ENCODE results near the gene NEO1.
"Not testable (repeated sequence)": the region's sequence is repeated elsewhere in the genome, so short reads cannot be mapped to it uniquely, and the experiment has no call there.

The NEO1 gene

DNA sequence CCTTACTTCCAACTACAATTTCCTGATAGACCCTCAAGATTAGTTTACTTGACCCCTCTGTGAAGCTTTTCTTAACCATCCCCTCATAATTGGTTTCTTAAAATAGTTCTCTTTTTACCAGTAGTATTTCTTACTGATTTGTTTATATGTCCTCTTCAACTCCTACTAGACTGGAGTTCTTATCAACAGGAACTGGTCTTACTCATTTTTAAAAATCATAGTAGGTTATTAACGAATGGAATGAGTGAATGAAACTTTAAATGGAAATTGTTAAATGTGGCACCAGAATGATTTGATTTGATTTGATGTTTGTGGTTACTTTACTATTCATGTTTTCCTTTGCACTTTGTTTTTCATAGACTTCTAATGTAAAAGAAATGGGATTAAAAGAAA is 91.5 kb downstream of the NEO1 start:
- DNase-seq = no peak

- no peak for DNase-seq
These were observed 94.2 kb downstream of the NEO1 start for GRCh38 chr15:73146419-73146818.

DNA sequence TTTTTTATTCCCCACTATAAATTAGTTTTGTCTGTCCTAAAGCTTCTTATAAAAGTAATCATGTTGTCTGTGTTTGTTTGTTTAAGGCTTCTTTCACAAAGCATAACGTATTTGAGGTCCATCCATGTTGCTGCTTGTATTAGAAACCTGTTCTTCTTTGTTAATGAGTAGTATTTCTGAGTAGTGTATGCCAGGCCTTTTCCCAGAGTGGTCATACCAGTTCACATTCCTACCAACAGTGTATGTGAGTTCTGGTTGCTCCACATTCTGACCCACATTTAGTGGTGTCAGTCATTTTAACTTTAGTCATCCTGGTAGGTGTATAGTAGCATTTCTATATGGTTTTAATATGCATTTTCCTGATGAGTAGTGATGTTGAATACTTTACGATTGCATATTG is 98.6 kb downstream of the NEO1 start:
- DNase-seq = no peak

DNA sequence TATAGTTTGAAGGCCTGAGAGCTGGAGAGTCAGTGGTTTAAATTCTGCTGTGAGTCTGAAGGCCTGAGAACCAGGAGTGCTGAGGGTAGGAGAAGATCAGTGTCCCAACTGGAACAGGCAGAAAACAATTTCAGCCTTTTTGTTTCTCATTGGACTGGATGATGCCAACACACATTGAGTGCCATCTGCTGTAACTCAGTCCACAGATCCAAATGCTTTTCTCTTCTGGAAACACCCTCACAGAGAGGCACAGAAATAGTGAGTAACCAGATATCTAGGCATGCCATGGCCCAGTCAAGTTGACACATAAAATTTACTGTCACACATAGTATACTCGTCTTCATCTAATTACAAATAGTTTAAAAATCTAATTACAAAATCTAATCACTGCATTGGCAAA is 100.8 kb downstream of the NEO1 start:
- no peak for DNase-seq

- DNase-seq = no peak
These were observed 101.2 kb downstream of the NEO1 start for GRCh38 chr15:73153447-73153846.

DNA sequence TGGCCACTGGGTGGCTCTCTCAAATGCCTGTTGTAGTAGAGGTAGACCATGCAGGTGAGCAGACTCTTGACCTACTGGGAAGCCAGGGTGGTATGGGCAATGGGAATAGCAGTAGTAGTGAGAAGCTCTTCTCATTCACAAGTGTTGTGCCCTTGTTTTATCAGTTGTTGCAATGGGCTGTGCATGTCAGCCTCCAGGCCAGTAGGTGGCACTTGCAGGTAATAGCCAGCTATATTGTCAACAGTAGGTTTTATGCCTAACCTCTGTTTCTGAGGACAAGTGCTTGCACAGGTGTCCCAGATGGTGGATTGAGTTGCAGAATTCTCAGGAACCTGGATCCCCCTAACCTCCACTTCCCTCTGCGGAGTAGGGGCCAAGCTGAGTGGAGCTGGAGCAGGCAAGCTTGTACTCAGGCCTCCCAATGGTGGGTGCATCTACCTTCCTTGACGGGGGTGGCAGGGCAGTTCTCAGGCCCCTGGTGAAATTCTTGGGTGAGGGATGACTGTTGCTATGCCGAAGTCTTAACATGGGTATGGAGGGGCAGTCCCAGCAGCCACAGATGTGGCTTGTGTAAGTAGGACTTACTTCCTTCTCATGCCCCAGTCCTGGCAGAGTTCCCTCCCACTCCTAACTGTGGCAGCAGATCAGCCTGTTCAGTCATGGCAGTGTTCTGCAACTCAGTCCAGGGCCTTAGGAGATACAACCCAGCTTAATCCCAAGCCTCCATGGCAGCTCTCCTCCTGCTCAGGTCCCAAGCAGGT is 104.3 kb downstream of the NEO1 start:
- no peak for DNase-seq

GRCh38 chr15:73161546-73161945 is 109.3 kb downstream of the NEO1 start:
- DNase-seq = no peak

- no peak for DNase-seq
These were observed 113.2 kb downstream of the NEO1 start for GRCh38 chr15:73165435-73165834.

DNA sequence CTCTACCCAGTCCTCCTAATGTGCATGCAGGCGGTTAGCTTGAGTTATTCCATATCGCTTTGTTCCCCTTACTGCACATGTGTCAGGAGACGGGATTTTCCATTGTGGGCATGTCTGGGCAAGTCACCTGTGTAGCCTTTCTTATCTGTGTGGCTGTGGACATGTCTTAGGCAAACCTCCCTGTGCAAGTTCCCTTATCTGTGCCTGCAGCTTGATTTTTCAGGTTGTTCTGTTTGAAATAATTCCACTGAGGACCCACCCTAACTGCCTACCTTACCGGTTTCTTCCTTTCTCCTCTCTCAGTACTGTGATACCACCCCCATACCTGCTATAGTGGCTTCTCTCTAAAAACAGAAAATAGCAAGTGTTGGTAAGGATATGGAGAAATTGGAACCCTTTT is 113.6 kb downstream of the NEO1 start:
- no peak for DNase-seq

DNA sequence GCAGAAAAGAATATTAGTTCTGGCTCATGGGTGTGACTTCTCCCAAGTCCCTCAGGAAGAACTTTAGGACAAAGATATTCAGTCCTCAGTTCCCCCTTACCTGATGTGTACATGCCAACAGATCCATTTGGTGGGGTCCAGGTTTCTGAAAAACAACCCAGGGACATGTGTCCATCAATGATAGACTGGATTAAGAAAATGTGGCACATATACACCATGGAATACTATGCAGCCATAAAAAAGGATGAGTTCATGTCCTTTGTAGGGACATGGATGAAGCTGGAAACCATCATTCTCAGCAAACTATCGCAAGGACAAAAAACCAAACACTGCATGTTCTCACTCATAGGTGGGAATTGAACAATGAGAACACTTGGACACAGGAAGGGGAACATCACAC is 114.4 kb downstream of the NEO1 start:
- not testable (repeated sequence) for DNase-seq

GRCh38 chr15:73168487-73168886 is 116.2 kb downstream of the NEO1 start:
- no peak for DNase-seq

- no peak for DNase-seq
These were observed 119.4 kb downstream of the NEO1 start for GRCh38 chr15:73171711-73172110.

GRCh38 chr15:73172508-73172907 is 120.2 kb downstream of the NEO1 start:
- DNase-seq = no peak

GRCh38 chr15:73174171-73174570 is 121.9 kb downstream of the NEO1 start:
- DNase-seq = no peak

DNA sequence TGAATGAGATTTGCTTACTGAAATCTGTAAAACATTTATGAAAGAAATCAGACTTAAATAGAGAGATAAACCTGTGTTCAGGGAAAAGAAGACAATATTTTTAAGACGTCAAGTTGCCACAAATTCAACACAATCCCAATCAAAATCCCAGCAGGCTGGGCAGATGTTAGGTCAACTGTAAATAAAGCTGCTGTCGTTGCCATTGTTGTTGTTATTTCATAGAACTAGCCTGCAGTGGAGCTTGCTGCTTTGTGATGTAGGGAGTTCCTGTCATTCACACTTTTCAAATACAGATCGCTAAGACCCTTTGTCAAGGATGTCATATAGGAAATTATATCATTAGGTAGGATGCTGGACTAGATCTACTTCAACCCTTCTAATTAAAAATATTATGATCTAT is 123.1 kb downstream of the NEO1 start:
- DNase-seq = no peak

- no peak for DNase-seq
These were observed 124.3 kb downstream of the NEO1 start for GRCh38 chr15:73176598-73176997.

DNA sequence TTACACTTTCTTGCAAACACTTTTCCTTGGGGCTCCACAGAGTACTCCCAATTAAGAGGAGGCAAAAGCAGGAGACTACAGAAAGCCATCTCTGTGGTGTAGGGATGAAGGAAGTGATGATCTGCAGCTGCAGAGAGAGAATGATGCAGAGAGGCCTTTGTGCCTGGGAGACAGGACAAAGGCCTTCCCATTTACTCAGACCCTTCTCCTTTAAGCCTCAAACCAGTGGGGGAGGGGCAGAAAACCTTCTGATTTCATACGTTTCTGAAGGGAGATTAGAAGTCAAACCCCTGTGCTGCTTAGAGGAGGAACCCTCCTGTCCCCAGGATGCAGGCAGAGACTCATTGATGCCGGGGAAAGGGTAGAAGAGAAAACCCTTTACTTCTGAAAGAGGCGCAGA is 130.8 kb downstream of the NEO1 start:
- no peak for DNase-seq

- no peak for DNase-seq
These were observed 137.9 kb downstream of the NEO1 start for GRCh38 chr15:73190189-73190601.

DNA sequence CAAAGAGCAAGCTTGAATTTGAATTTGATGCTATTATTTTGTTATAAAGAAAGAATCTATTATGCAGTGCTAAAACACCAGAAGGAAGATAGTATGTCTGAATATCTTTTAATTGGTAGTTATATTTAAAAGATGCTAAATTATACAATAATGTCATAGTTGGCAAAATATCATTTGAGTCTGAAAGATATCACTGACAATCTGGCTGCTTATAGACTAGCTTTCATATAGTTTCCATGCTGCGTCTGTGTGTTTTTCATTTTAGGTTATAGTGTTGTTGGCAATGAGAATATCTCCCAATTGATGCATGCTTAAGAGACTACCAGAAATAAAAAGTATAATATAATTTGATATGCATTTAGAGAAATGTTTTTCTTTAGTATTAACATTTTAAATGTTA is 142.9 kb downstream of the NEO1 start:
- no peak for DNase-seq

- DNase-seq = no peak
These were observed 143.8 kb downstream of the NEO1 start for GRCh38 chr15:73196113-73196512.

GRCh38 chr15:73200339-73200738 is 148.1 kb downstream of the NEO1 start:
- DNase-seq = no peak

- no peak for DNase-seq
These were observed 158.4 kb downstream of the NEO1 start for GRCh38 chr15:73210630-73211029.

DNA sequence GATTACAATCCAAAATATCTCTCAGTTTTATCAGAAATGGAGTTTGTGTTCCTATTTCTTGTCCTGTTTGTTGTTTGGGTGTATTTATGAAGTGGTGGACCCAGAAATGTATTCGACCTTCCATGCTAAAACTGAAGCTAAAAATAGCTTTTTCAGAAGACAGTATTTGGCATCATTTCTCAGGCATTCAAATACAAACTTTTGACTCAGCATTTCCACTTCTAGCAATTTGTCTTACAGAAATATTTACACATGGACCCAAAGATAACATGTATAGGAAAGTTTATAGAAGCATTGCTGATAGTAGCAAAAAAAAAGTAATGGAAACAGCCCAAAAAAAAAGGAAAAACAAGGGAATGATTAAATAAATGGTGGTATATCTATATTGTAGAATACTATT is 160.2 kb downstream of the NEO1 start:
- DNase-seq = no peak

DNA sequence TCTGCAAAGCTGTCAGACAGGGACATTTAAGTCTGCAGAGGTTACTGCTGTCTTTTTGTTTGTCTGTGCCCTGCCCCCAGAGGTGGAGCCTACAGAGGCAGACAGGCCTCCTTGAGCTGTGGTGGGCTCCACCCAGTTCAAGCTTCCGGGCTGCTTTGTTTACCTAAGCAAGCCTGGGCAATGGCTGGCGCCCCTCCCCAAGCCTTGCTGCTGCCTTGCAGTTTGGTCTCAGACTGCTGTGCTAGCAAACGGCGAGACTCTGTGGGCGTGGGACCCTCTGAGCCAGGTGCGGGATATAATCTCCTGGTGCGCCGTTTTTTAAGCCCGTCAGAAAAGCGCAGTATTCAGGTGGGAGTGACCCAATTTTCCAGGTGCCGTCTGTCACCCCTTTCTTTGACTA is 169.2 kb downstream of the NEO1 start:
- not testable (repeated sequence) for DNase-seq

- no peak for DNase-seq
These were observed 173.2 kb downstream of the NEO1 start for GRCh38 chr15:73225358-73226015.
